PC-9 (cell line): ENCODE measurements around the gene C16orf86.

Source experiments
- CTCF ChIP-seq: fragments of 200-600 bp; sonication (generic); conservative IDR thresholded peaks from 2 replicates; pipeline ENCODE4 v1.6.1; 2017; ENCODE audit warnings: mixed run types, antibody characterized with exemption, mild to moderate bottlenecking, moderate library complexity
- EZH2 ChIP-seq: fragments of 200-600 bp; sonication (generic); IDR thresholded peaks from 2 replicates; pipeline ENCODE4 v1.8.0; 2017; ENCODE audit warnings: antibody characterized with exemption, low read depth

GRCh38 chr16:67672739-67673662, 6.4 kb downstream of the C16orf86 start:
- TF ChIP-seq CTCF, result peak; percentile 84
- no peak for TF ChIP-seq EZH2
